Measurements from ENCODE around the gene SPINT1. TPM values are rescaled to one million over a fixed set of nuclear protein-coding genes. Genes with fewer than 3 reads are reported as not detected.

The SPINT1 gene
- 60.3 TPM for total RNA-seq

DNA sequence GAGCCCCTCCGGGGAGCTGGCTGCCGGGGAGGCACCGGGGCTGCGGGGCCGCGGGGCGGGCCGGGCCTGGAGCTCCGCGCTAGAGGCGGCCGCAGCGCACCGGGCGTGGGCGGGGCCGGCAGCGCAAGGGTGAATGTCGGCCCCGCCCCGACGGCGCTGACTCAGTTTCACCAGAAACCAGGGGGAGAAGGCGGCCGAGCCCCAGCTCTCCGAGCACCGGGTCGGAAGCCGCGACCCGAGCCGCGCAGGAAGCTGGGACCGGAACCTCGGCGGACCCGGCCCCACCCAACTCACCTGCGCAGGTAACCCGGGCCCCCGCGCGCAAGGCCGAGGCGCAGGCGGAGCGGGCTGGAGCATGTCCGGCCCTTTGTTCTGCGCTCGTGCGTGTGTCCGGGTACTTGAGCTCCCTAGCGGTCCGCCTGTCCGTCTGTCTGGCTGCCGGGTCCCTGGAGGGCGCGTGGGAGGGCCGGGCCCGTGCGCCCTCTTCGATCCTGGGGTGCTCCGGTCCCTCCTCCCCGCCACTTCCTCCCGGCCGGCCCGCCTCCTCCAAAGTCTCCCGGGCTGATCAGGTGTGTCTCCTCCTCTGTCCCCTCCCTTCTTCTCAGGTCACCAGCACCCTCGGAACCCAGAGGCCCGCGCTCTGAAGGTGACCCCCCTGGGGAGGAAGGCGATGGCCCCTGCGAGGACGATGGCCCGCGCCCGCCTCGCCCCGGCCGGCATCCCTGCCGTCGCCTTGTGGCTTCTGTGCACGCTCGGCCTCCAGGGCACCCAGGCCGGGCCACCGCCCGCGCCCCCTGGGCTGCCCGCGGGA, at the start of gene SPINT1:
TSS of gene SPINT1 (plus strand) at position 164 of the 811 bp plus-strand sequence. CDS start at position 671, 507 bp downstream.
- DNase-seq (ENCODE audit: low read depth in 2 of 3, low spot score in 2 of 3), result peak in 2 of 3 donors; percentile 31

DNA sequence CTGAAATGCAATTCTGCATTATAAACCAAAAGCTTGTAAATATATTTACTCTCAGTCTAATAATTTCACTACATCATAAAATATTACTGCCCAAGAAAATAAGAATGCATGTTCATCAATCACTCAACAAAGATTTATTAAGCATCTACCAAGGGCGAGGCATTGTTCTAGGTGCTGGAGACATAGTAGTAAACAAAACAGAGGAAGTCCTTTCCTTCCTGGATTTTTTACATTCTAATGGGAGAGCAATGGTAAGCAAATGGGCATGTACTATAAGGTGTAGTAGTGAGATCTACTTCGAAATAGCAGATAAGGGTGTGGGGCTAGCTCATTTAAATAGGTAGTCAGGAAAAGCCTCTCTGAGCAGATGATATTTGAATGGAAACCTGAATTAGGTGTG, 47.8 kb upstream of the SPINT1 start:
- DNase-seq (ENCODE audit: low read depth in 2 of 3, low spot score in 2 of 3), result no peak

- peak in 1 of 3 donors; percentile 29 for DNase-seq (ENCODE audit: low read depth in 2 of 3, low spot score in 2 of 3)
Measured at GRCh38 chr15:40796512-40796911, 47.3 kb upstream of the SPINT1 start.

- no peak for DNase-seq (ENCODE audit: low read depth in 2 of 3, low spot score in 2 of 3)
Measured at GRCh38 chr15:40799523-40799922, 44.3 kb upstream of the SPINT1 start.

DNA sequence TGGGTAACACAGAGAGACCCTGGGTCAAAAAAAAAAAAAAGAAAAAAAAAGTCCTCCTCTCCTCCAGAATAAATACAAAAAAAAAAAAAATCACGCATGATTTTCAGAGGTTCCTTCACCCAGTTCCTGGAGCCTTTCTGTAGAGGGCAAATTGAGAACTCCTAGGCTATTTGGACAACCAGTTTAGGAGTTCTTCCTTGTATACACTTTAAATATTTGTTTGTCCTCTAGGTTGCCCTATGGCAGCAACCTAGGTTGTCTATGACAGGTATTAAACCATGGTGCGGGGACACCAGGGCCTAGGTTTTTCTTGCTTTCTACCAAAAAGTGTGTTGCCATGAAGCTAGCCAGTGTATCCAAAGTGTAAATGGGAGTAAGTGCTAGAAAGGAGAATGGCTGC, 40.8 kb upstream of the SPINT1 start:
- no peak for DNase-seq (ENCODE audit: low read depth in 2 of 3, low spot score in 2 of 3)

- DNase-seq (ENCODE audit: low read depth in 2 of 3, low spot score in 2 of 3), result no peak
Measured at GRCh38 chr15:40803688-40804087, 40.2 kb upstream of the SPINT1 start.

- DNase-seq (ENCODE audit: low read depth in 2 of 3, low spot score in 2 of 3), result no peak
Measured at GRCh38 chr15:40806672-40807027, 37.2 kb upstream of the SPINT1 start.

- peak; percentile 79 to 97 (median 96) for DNase-seq (ENCODE audit: low read depth in 2 of 3, low spot score in 2 of 3)
Measured at GRCh38 chr15:40807028-40807887, 36.6 kb upstream of the SPINT1 start, which contains the start of the genes DNAJC17 and ZFYVE19. TSS of gene DNAJC17 (minus strand) at chr15:40807473. CDS start at chr15:40807446, 27 bp downstream. TSS of gene ZFYVE19 (plus strand) at chr15:40807089. CDS start at chr15:40807590, 501 bp downstream.

GRCh38 chr15:40807888-40808461, 35.9 kb upstream of the SPINT1 start:
- no peak for DNase-seq (ENCODE audit: low read depth in 2 of 3, low spot score in 2 of 3)

DNA sequence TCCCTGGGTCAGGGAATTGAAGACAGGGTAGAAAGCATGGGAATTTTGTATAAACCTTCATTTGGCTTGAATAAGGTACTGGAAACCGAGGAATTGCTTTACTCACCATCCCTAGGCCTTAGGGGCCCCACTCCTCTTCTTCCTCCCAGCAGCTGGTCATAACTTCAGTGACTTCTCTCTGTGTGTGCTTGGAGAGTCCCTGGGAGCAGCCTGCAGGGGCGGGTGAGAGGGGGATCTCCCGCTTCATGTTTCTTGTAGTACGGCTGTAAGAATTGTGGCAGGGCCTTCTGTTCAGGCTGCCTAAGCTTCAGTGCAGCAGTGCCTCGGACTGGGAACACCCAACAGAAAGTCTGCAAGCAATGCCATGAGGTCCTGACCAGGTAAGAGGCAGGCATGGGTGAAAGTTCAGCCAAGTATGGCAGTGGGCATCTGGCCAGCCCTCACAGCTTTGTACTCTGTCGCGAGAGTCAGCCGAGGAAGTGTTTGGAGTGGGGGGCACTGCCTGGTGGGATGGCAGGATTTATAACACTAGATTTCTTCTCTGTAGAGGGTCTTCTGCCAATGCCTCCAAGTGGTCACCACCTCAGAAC, 34.9 kb upstream of the SPINT1 start:
- no peak for DNase-seq (ENCODE audit: low read depth in 2 of 3, low spot score in 2 of 3)

DNA sequence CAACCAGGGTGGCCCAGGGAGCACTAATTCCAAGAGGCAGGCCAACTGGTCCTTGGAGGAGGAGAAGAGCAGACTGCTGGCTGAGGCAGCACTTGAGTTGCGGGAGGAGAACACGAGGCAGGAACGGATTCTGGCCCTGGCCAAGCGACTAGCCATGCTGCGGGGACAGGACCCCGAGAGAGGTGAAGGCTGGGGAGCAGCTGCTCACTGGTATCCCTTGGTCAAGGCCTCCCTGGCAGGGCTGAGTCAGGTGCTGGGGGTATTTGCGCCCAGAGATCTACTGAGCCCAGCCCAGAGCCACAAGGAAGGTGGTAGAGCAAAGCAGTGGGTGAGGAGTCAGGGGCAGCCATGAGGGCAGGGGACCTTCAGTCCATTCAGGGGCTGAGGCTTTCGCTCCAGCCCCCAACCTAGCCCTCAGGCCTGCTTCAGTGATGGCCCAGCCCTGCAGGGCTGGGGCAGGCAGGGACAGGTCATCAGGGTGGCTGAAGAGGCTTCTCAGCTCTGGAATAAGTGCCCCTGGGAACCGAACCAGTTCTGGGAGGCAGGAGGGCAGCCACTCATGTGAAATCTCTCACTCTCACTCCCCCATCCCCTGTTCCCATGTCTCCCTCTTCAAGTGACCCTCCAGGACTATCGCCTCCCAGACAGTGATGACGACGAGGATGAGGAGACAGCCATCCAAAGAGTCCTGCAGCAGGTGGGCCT, 31.0 kb upstream of the SPINT1 start:
- no peak for DNase-seq (ENCODE audit: low read depth in 2 of 3, low spot score in 2 of 3)

GRCh38 chr15:40815042-40815698, 28.7 kb upstream of the SPINT1 start:
- no peak for DNase-seq (ENCODE audit: low read depth in 2 of 3, low spot score in 2 of 3)

DNA sequence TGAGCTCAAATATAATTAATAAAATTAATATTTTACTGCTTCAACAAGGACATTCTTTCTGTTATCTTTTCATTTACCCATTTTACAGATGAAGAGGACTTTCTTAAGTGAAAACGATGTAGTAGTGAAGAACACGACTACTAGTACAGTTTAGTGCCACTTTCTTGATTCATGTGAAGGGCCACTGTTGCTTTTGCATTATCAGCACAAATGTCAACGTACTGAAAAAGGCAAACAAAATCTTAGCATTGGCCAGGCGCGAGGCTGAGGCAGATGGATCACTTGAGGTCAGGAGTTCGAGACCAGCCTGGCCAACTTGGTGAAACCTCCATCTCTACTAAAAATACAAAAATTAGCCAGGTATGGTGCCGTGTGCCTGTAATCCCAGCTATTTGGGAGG, 24.8 kb upstream of the SPINT1 start:
- no peak for DNase-seq (ENCODE audit: low read depth in 2 of 3, low spot score in 2 of 3)

DNA sequence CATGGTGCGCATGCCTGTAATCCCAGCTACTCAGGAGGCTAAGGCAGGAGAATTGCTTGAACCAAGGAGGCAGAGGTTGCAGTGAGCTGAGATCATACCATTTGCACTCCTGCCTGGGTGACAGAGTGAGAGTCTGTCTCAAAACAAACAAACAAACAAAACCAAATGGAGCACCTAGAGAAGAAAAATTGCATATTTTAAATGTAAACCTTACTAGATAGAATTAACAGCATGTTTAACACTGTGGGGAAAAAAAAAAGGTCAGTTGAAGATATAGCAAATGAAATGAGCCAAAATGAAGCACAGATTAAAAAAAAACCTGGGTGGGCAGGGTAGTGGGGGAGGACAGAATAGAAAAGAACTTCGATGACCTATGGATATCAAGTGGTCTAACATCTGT, 22.7 kb upstream of the SPINT1 start:
- no peak for DNase-seq (ENCODE audit: low read depth in 2 of 3, low spot score in 2 of 3)

GRCh38 chr15:40823572-40824343, 20.1 kb upstream of the SPINT1 start:
- no peak for DNase-seq (ENCODE audit: low read depth in 2 of 3, low spot score in 2 of 3)

- no peak for DNase-seq (ENCODE audit: low read depth in 2 of 3, low spot score in 2 of 3)
Measured at GRCh38 chr15:40825661-40826422, 18.0 kb upstream of the SPINT1 start.

GRCh38 chr15:40826423-40827075, 17.3 kb upstream of the SPINT1 start:
- DNase-seq (ENCODE audit: low read depth in 2 of 3, low spot score in 2 of 3), result no peak
